IPS-NIHi11 (cell line): ENCODE data around the gene TSPAN7.
A peak's percentile ranks its signal among the peaks of the same experiment; 100 is the strongest.

Source experiments
- DNase-seq: peaks from one replicate; pipeline ENCODE4 v3.0.0; 2012; ENCODE audit warnings: mixed read lengths, low spot score

The TSPAN7 gene

GRCh38 chrX:38561126-38561868 is at the start of gene TSPAN7:
TSPAN7 (plus strand) TSS chrX:38561542; CDS start chrX:38561547, 5 bp downstream.
- peak; percentile 78 for DNase-seq

- DNase-seq, result no peak
Observed at GRCh38 chrX:38513112-38513742, 48.1 kb upstream of the TSPAN7 start.

- no peak for DNase-seq
Observed at GRCh38 chrX:38514016-38514854, 47.1 kb upstream of the TSPAN7 start.

GRCh38 chrX:38515291-38515690 is 46.1 kb upstream of the TSPAN7 start:
- no peak for DNase-seq

- no peak for DNase-seq
Observed at GRCh38 chrX:38516196-38516774, 45.1 kb upstream of the TSPAN7 start.

GRCh38 chrX:38519651-38520050 is 41.7 kb upstream of the TSPAN7 start:
- no peak for DNase-seq

- DNase-seq, result no peak
Observed at GRCh38 chrX:38538134-38538533, 23.2 kb upstream of the TSPAN7 start.

- DNase-seq, result no peak
Observed at GRCh38 chrX:38539748-38540147, 21.6 kb upstream of the TSPAN7 start.

GRCh38 chrX:38548508-38548907 is 12.8 kb upstream of the TSPAN7 start:
- no peak for DNase-seq

- DNase-seq, result no peak
Observed at GRCh38 chrX:38552721-38553120, 8.6 kb upstream of the TSPAN7 start.

- no peak for DNase-seq
Observed at GRCh38 chrX:38558686-38559085, 2.7 kb upstream of the TSPAN7 start.

- no peak for DNase-seq
Observed at GRCh38 chrX:38560776-38561125, 591 bp upstream of the TSPAN7 start.

GRCh38 chrX:38561951-38562719 is 793 bp downstream of the TSPAN7 start:
- DNase-seq, result peak; percentile 3

GRCh38 chrX:38563030-38563429 is 1.7 kb downstream of the TSPAN7 start:
- DNase-seq, result no peak

- no peak for DNase-seq
Observed at GRCh38 chrX:38570396-38570795, 9.1 kb downstream of the TSPAN7 start.

GRCh38 chrX:38571058-38571457 is 9.7 kb downstream of the TSPAN7 start:
- no peak for DNase-seq

- no peak for DNase-seq
Observed at GRCh38 chrX:38574858-38575257, 13.5 kb downstream of the TSPAN7 start.

- DNase-seq, result no peak
Observed at GRCh38 chrX:38575888-38576287, 14.5 kb downstream of the TSPAN7 start.

- DNase-seq, result no peak
Observed at GRCh38 chrX:38577738-38578137, 16.4 kb downstream of the TSPAN7 start.

GRCh38 chrX:38578167-38578566 is 16.8 kb downstream of the TSPAN7 start:
- DNase-seq, result no peak

GRCh38 chrX:38583181-38583580 is 21.8 kb downstream of the TSPAN7 start:
- no peak for DNase-seq

GRCh38 chrX:38594434-38594833 is 33.1 kb downstream of the TSPAN7 start:
- DNase-seq, result no peak
